K562 (cell line): ENCODE results near the gene RAI1. TPM values are rescaled to one million over a fixed set of nuclear protein-coding genes. Genes with fewer than 3 reads are reported as not detected.

ENCODE experiments used
- ATAC-seq: fragments of 200-7000 bp; cut with Tn5 transposase; 3 replicates; pipeline ENCODE4 v1.9.1; 2020; ENCODE audit warnings: moderate library complexity
- BruUV-seq: library from RNA; stranded (reverse); fragments of 400-500 nt; replicated peaks from 2 replicates; lab custom pipeline; 2021; lab: Mats Ljungman, UMichigan
- CTCF ChIA-PET: fragments of 300-600 bp; formaldehyde crosslinking; extraction: SDS; loops from one replicate; lab custom pipeline; 2021; ENCODE audit warnings: low intra/inter-chr PET ratio; lab: Yijun Ruan, JAX
- POLR2A ChIA-PET: fragments of 300-600, 350-650 bp; sonication (Branson Sonifier 250); formaldehyde crosslinking; extraction: SDS; loops from one replicate; lab custom pipeline; 2021; ENCODE audit warnings: antibody characterized with exemption, inconsistent platforms; lab: Yijun Ruan, JAX
- DNase-seq, 4 experiments: peaks; one replicate each; pipeline versions ENCODE4 v3.0.0 to v3.0.0-alpha.2; 2011 to 2018; ENCODE audit warnings: low spot score in 3 of 4, mixed read lengths in 3 of 4; ENCODE audit errors: extremely low read depth in 1 of 4
- FAIRE-seq: peaks from 2 replicates; lab custom pipeline; 2011; peaks lifted over from hg19 to GRCh38; lab: Jason Lieb, UNC
- H2AFZ ChIP-seq: 2 replicates; pipeline ENCODE4 v1.6.0; 2011; ENCODE audit warnings: low read depth, low read length, control low read depth, inconsistent platforms
- H3K27ac ChIP-seq: fragments of 200-600 bp; 3 replicates; pipeline ENCODE4 v1.8.0; 2011; ENCODE audit warnings: low read depth, mild to moderate bottlenecking, control low read depth, inconsistent platforms, low read length, moderate library complexity, mixed read lengths; ENCODE audit errors: extremely low read depth
- H3K27me3 ChIP-seq, 2 experiments: fragments of 300-600 bp in 1 of 2; 2 replicates in 1 of 2; 3 replicates in 1 of 2; pipeline versions ENCODE4 v1.6.0 to v1.8.0; 2011; ENCODE audit warnings: inconsistent platforms in 2 of 2, low read length in 2 of 2, mild to moderate bottlenecking in 1 of 2, mixed read lengths in 1 of 2, moderate library complexity in 1 of 2; ENCODE audit not compliant: control insufficient read depth in 2 of 2, insufficient read depth in 2 of 2
- H3K36me3 ChIP-seq: fragments of 300-600 bp; 3 replicates; pipeline ENCODE4 v1.8.0; 2011; ENCODE audit warnings: mild to moderate bottlenecking, low read length, inconsistent platforms; ENCODE audit not compliant: control insufficient read depth, insufficient read depth
- H3K4me1 ChIP-seq, 2 experiments: fragments of 200-600 bp in 1 of 2; replicated peaks in 1 of 2; 2 replicates in 1 of 2; 3 replicates in 1 of 2; pipeline versions ENCODE4 v1.5.1 to v1.8.0; 2011; ENCODE audit warnings: inconsistent platforms in 2 of 2, low read length in 2 of 2, mild to moderate bottlenecking in 1 of 2, mixed read lengths in 1 of 2, moderate library complexity in 1 of 2; ENCODE audit not compliant: control insufficient read depth in 2 of 2, insufficient read depth in 2 of 2
- H3K4me2 ChIP-seq: 2 replicates; pipeline ENCODE4 v1.6.1; 2011; ENCODE audit warnings: low read length, control low read depth, inconsistent platforms, mixed read lengths; ENCODE audit not compliant: insufficient read depth
- H3K4me3 ChIP-seq: fragments of 200-600 bp; sonication (generic), shearing (Covaris generic); 2 replicates; pipeline ENCODE4 v1.5.1; 2016; ENCODE audit warnings: control low read depth, inconsistent platforms
- H3K79me2 ChIP-seq: fragments of 200-600 bp; 3 replicates; pipeline ENCODE4 v1.8.0; 2011; ENCODE audit warnings: low read length, inconsistent platforms; ENCODE audit not compliant: control insufficient read depth, insufficient read depth
- H3K9ac ChIP-seq, 2 experiments: 2 replicates each; pipeline versions ENCODE4 v1.6.0 to v1.6.1; 2011; ENCODE audit warnings: low read depth in 2 of 2, low read length in 2 of 2, control low read depth in 1 of 2, inconsistent platforms in 1 of 2, mild to moderate bottlenecking in 1 of 2, mixed read lengths in 1 of 2; ENCODE audit not compliant: insufficient read depth in 1 of 2
- H3K9me1 ChIP-seq: one replicate; pipeline ENCODE4 v1.6.0; 2011; ENCODE audit warnings: inconsistent platforms, mild to moderate bottlenecking, low read length, moderate library complexity; ENCODE audit not compliant: control insufficient read depth, insufficient read depth
- H3K9me3 ChIP-seq: replicated peaks from 2 replicates; pipeline ENCODE4 v1.5.1; 2011; ENCODE audit warnings: low read depth, low read length, inconsistent platforms; ENCODE audit not compliant: control insufficient read depth, insufficient read depth
- H4K20me1 ChIP-seq: replicated peaks from 2 replicates; pipeline ENCODE4 v1.6.1; 2011; ENCODE audit warnings: low read length, inconsistent platforms, mixed read lengths; ENCODE audit not compliant: control insufficient read depth, insufficient read depth
- BCOR ChIP-seq: fragments of 450-650 bp; IDR thresholded peaks from 2 replicates; pipeline ENCODE4 v1.6.1; 2016
- CTBP1 ChIP-seq: fragments of 450-650 bp; IDR thresholded peaks from 2 replicates; pipeline ENCODE4 v1.6.1; 2016; ENCODE audit warnings: borderline replicate concordance
- FOXA1 ChIP-seq: fragments of 450-650 bp; IDR thresholded peaks from 2 replicates; pipeline ENCODE4 v1.6.1; 2016; ENCODE audit warnings: mild to moderate bottlenecking, borderline replicate concordance
- HDAC1 ChIP-seq, 2 experiments: fragments of 450-650 bp; IDR thresholded peaks; 2 replicates each; pipeline ENCODE4 v1.6.1; 2016 to 2017; ENCODE audit warnings: inconsistent platforms in 1 of 2, mild to moderate bottlenecking in 1 of 2, moderate library complexity in 1 of 2
- KDM1A ChIP-seq, 2 experiments: fragments of 450-650 bp; IDR thresholded peaks; 2 replicates each; pipeline ENCODE4 v1.6.1; 2016; ENCODE audit warnings: mild to moderate bottlenecking in 2 of 2
- KLF13 ChIP-seq: fragments of 450-650 bp; IDR thresholded peaks from 2 replicates; pipeline ENCODE4 v1.6.1; 2016; ENCODE audit warnings: missing genetic modification characterization, low read depth, mild to moderate bottlenecking, missing compliant biosample characterization, moderate library complexity, borderline replicate concordance
- MTA3 ChIP-seq: fragments of 450-650 bp; formaldehyde crosslinking; IDR thresholded peaks from 2 replicates; pipeline ENCODE4 v1.6.1; 2017; ENCODE audit warnings: mild to moderate bottlenecking, borderline replicate concordance
- NFYB ChIP-seq: IDR thresholded peaks from 2 replicates; pipeline ENCODE4 v1.6.1; 2011; ENCODE audit warnings: mild to moderate bottlenecking, moderate library complexity; ENCODE audit not compliant: insufficient read length; ENCODE audit errors: extremely low read depth
- POLR2G ChIP-seq: fragments of 200-400 bp; formaldehyde crosslinking; IDR thresholded peaks from 2 replicates; pipeline ENCODE4 v1.6.1; 2017; ENCODE audit warnings: low read depth, mild to moderate bottlenecking, antibody characterized with exemption, low read length, moderate library complexity
- RBM25 ChIP-seq: fragments of 200-400 bp; formaldehyde crosslinking; IDR thresholded peaks from 2 replicates; pipeline ENCODE4 v1.6.1; 2018; ENCODE audit warnings: low read length, low read depth, moderate library complexity; ENCODE audit not compliant: severe bottlenecking
- RCOR1 ChIP-seq, 2 experiments: IDR thresholded peaks; 2 replicates each; pipeline ENCODE4 v1.6.1; 2012; ENCODE audit warnings: low read depth in 2 of 2, low read length in 2 of 2, borderline replicate concordance in 1 of 2, improper control_type of control experiment in 1 of 2
- TAF9B ChIP-seq: fragments of 450-650 bp; IDR thresholded peaks from 2 replicates; pipeline ENCODE4 v1.6.1; 2018; ENCODE audit warnings: mild to moderate bottlenecking; ENCODE audit not compliant: partially characterized antibody
- ZFP36 ChIP-seq: fragments of 150-350 bp; IDR thresholded peaks from 2 replicates; pipeline ENCODE4 v1.6.1; 2018; ENCODE audit warnings: low read length, low read depth; ENCODE audit not compliant: partially characterized antibody
- ZNF436 ChIP-seq: fragments of 250-450, 450-650 bp; sonication (Bioruptor Pico); formaldehyde crosslinking; IDR thresholded peaks from 2 replicates; pipeline ENCODE4 v1.7.0; 2020; ENCODE audit warnings: mild to moderate bottlenecking
- WGBS: fragments of 100-300 bp; shearing (Covaris generic); methylation state at CpG from one replicate; pipeline ENCODE4 v1.1.6; 2016; ENCODE audit warnings: low coverage, mixed read lengths; ENCODE audit not compliant: insufficient coverage; ENCODE audit errors: missing lambda C conversion rate; 5-methylcytosine and 5-hydroxymethylcytosine counted together
- in situ Hi-C: fragments of 300-500 bp; cut with MboI; formaldehyde crosslinking; loops from 4 replicates; pipeline ENCODE4 v1.15.0; 2018; ENCODE audit warnings: inconsistent platforms, mixed read lengths
- intact Hi-C: fragments of 100-400 bp; cut with micrococcal nuclease; formaldehyde crosslinking; loops from 2 replicates; pipeline ENCODE4 v1.14.2; 2022
- polyA plus RNA-seq, 8 experiments: library from polyadenylated mRNA; depleted of rRNA in 4 of 8; stranded (reverse) in 5 of 8; unstranded in 3 of 8; fragments of >200 nt; fragmentation: Nextera tagmentation in 2 of 8; fragmentation: Illumina TruSeq in 1 of 8; extraction: Ambion mirVana in 2 of 8; extraction: Trizol in 1 of 8; gene quantifications; 2 replicates each; pipeline versions ENCODE4 v1.2.1 to v1.2.3, GENCODE V29; 2011 to 2014; ENCODE audit warnings: inconsistent platforms in 1 of 8, missing spikeins in 1 of 8
- total RNA-seq, 7 experiments: library from RNA; depleted of rRNA in 6 of 7; stranded (reverse); fragments of >200 nt in 6 of 7; fragmentation: Illumina TruSeq in 2 of 7; extraction: Trizol in 2 of 7; gene quantifications; 2 replicates each; pipeline versions ENCODE4 v1.2.1 to v1.2.3, GENCODE V29; 2011 to 2021; ENCODE audit warnings: low replicate concordance in 1 of 7

RAI1 gene
- total and polyA plus RNA-seq, 9 of the 15 experiments (the other 6 are each of a cell fraction or from before 2014, with no cell fraction given): 0.68 to 19.9 (median 5.5) TPM

DNA sequence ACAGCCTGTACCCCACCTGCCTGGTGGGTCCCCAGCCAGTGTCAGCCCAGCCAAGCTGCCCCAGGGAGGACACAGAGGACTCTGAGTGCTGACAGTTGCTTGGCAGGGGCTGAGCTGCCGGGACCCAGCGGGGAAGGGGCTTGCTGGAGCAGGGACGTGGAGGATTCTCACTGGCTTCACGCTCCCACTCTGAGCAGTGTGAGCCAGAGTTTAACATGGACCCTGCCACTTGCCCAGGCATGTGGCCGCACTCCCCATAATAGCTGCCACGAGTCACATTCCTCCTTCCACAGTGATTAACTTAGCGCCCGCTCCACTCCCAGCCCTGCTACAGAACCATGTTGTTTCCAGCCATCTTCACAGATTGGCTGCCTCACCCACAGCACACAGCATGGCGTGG lies 124.3 kb downstream of the RAI1 start:
- Histone ChIP-seq H3K9ac (no peak overlapping the region; a peak in 1 of 4 replicates), H3K9me1 (no peaks in the 10 kb centered on the region), H4K20me1 (no peaks in the 10 kb centered on the region), H3K4me1 (peaks cover 0 to 31% of the 10 kb centered on the region in 2 experiments; a peak in 2 of 5 replicates), H3K4me3 (no peak overlapping the region), H3K27me3 (no peaks in the 10 kb centered on the region), H3K27ac (no peak overlapping the region), H3K79me2 (no peaks in the 10 kb centered on the region), H3K36me3 (peaks cover 19% of the 10 kb centered on the region; the same call in 2 of the 3 replicates), H3K4me2 (no peak overlapping the region), H3K9me3 (no peaks in the 10 kb centered on the region), H2AFZ (no peak overlapping the region)
- no peak for ATAC-seq
- DNase-seq: no peak
- no TSS peak for BruUV-seq
- FAIRE-seq: no peak
- intact Hi-C loops: no loop called here
- 78% methylated on average over 7 of the region's 9 CpGs for WGBS
- ChIA-PET POLR2A (interaction anchor here (0.9 kb wide), 1 partner anchor 12 kb away, joined by 3 read pairs; no protein-coding TSS in a partner anchor), CTCF (no interaction called here)
- in situ Hi-C loops: no loop called here
- no peak for TF ChIP-seq MTA3
- no peak for TF ChIP-seq HDAC1 (IDR thresholded peaks at IDR 0.05)
- no peak for TF ChIP-seq KLF13 (tag)
- peak; percentile 39; the same call in 1 of the 2 replicates for TF ChIP-seq POLR2G
- no peak for TF ChIP-seq CTBP1

- in situ Hi-C loops: no loop called here
Measured at GRCh38 chr17:17806035-17806434, 124.8 kb downstream of the RAI1 start.

More at GRCh38 chr17:17806035-17806434, 124.8 kb downstream of the RAI1 start:
- FAIRE-seq (no peak), ATAC-seq (no peak), DNase-seq (no peak)
- intact Hi-C loops: no loop called here
- Histone ChIP-seq H3K36me3 (peaks cover 24% of the 10 kb centered on the region; the same call in 2 of the 3 replicates), H3K9ac (no peak overlapping the region), H3K4me3 (no peak overlapping the region), H3K4me1 (peaks cover 0 to 35% of the 10 kb centered on the region in 2 experiments; a peak in 2 of 5 replicates), H3K27ac (no peak overlapping the region), H3K9me1 (no peaks in the 10 kb centered on the region), H3K9me3 (no peaks in the 10 kb centered on the region), H2AFZ (no peak overlapping the region), H3K27me3 (no peaks in the 10 kb centered on the region), H3K79me2 (no peaks in the 10 kb centered on the region), H3K4me2 (no peak overlapping the region), H4K20me1 (no peaks in the 10 kb centered on the region)
- CTCF ChIA-PET: no interaction called here
- TF ChIP-seq RBM25: peak; percentile 84
- TF ChIP-seq RCOR1 (IDR thresholded peaks at IDR 0.05; ENCODE audit: borderline replicate concordance in 1 of 2, low read depth in 2 of 2, low read length in 2 of 2): 0 out of 4 replicates have a peak, but pooled peaks of 1 of the 2 experiments have one; percentile 6
- TF ChIP-seq FOXA1: no peak
- TF ChIP-seq KDM1A (IDR thresholded peaks at IDR 0.05): peak in 1 of 2 experiments; percentile 18; a peak in 1 of 4 replicates
- 0 out of 2 replicates have a peak, but pooled peaks have one; percentile 55 for TF ChIP-seq BCOR
- peak; percentile 99 for TF ChIP-seq ZFP36
- TF ChIP-seq TAF9B: no peak
- peak; percentile 81 for TF ChIP-seq ZNF436
- no peak for TF ChIP-seq NFYB
- POLR2A ChIA-PET: interaction anchor here (0.6 to 1.5 kb wide), 6 partner anchors 9 to 36 kb away, joined by 3 to 4 read pairs (median 4); partner anchors contain the start of gene SREBF1
- WGBS: 72% methylated on average over 3 of the region's 4 CpGs
- BruUV-seq: no TSS peak
